Central memory CD8-positive, alpha-beta T cell (primary cell): ENCODE results near the gene COQ7.
A peak's percentile ranks its signal among the peaks of the same experiment; 100 is the strongest.

ENCODE experiments used
- ATAC-seq: fragments of 150-1000 bp; cut with Tn5 transposase; replicated peaks from 2 replicates; pipeline ENCODE4 v1.10.0; 2022; ENCODE audit warnings: mild to moderate bottlenecking, moderate FRiP score, moderate number of reproducible peaks; ENCODE audit not compliant: poor library complexity, severe bottlenecking; ENCODE audit errors: extremely low read depth
- DNase-seq, 2 donors: peaks; one replicate each; pipeline ENCODE4 v3.0.0; 2021; ENCODE audit warnings: low spot score in 2 of 2
- H3K27ac Mint-ChIP-seq: one replicate; pipeline ENCODE4 v1.8.0; 2022; ENCODE audit warnings: low read depth, mild to moderate bottlenecking, moderate library complexity, mixed read lengths
- H3K27me3 Mint-ChIP-seq: one replicate; pipeline ENCODE4 v1.8.0; 2022; ENCODE audit warnings: mixed read lengths
- H3K36me3 Mint-ChIP-seq: one replicate; pipeline ENCODE4 v1.8.0; 2022; ENCODE audit warnings: mild to moderate bottlenecking, moderate library complexity, mixed read lengths; ENCODE audit not compliant: insufficient read depth
- H3K4me1 Mint-ChIP-seq: one replicate; pipeline ENCODE4 v1.8.0; 2022; ENCODE audit warnings: mixed read lengths
- H3K4me3 Mint-ChIP-seq: one replicate; pipeline ENCODE4 v1.8.0; 2022; ENCODE audit warnings: mild to moderate bottlenecking, moderate library complexity, mixed read lengths
- H3K9me3 Mint-ChIP-seq: one replicate; pipeline ENCODE4 v1.8.0; 2022; ENCODE audit warnings: mixed read lengths

COQ7 gene

DNA sequence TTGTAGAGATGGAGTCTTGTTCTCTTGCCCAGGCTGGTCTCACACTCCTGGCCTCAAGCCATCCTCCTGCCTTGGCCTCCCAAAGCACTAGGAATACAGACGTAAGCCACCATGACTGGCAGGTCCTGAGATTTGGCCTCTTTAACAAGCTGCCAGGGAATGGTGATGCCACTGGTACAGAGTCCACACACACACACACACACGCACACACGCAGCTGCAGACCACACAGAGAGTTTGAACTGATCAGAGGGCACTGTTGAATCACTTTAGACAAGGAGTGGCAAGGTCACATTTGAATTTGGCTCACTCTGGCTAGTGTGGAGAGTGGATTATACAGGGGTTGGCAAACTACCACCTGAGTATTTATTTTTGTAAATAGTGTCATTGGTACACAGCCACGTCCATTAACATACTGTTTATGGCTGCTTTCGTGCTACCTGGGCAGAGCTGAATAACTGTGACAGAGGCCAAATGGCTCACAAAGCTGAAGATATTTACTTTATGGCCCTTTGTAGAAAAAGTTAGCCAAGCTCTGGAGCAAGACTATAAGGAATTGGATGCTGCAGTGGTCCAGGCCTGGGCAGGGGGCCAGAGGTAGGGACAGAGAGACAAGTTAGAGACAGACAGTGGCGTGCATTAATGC, 56.2 kb downstream of the COQ7 start:
- no peak for ATAC-seq
- Mint-ChIP-seq H3K4me3 (no peak overlapping the region), H3K4me1 (peaks cover 16% of the 10 kb centered on the region), H3K27me3 (peaks cover 7% of the 10 kb centered on the region), H3K36me3 (no peaks in the 10 kb centered on the region), H3K27ac (no peak overlapping the region), H3K9me3 (no peaks in the 10 kb centered on the region)
- no peak for DNase-seq

DNA sequence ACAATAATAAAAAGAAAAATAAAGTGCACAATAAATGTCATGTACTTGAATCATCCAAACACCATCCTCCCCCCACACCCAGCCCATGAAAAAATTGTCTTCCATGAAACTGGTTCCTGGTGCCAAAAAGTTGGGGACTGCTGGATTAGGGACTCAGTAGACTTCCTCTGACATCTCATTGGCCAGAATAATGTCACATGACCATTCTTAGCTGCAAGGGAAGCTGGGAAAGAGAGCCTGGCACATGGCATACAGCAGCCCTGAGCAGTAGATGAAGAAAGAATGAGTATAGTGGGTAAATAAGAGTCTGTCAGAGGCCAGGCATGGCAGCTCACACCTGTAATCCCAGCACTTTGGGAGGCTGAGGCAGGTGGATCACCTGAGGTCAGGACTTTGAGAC, 58.9 kb downstream of the COQ7 start:
- Mint-ChIP-seq H3K9me3 (no peaks in the 10 kb centered on the region), H3K4me3 (no peak overlapping the region), H3K27ac (no peak overlapping the region), H3K36me3 (no peaks in the 10 kb centered on the region), H3K27me3 (no peaks in the 10 kb centered on the region), H3K4me1 (peaks cover 18% of the 10 kb centered on the region)
- no peak for ATAC-seq
- DNase-seq = no peak

DNA sequence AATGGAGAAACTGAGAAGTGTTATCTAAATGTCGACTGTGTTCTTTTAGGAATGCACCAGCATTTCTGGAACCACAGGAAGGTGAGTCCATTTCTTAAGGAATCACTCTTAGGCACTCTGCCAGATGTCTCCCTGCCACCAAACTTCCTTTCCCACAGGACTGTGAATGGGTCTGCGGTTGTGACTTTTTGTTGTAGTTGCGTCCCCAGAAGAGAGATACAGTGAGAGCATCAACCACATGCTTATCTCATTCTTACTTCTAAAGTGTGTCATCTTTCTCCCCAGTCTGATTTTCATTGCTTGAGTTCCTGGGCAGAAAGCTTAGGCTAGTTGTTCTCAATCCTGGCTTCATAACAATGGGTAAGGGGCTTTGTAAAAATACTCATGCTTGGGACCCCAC, 59.8 kb downstream of the COQ7 start:
- Mint-ChIP-seq H3K9me3 (no peaks in the 10 kb centered on the region), H3K27me3 (no peaks in the 10 kb centered on the region), H3K27ac (peak overlapping the region; percentile 26), H3K4me1 (peaks cover 19% of the 10 kb centered on the region), H3K4me3 (no peak overlapping the region), H3K36me3 (no peaks in the 10 kb centered on the region)
- ATAC-seq (peak; percentile 67), DNase-seq (no peak)

DNA sequence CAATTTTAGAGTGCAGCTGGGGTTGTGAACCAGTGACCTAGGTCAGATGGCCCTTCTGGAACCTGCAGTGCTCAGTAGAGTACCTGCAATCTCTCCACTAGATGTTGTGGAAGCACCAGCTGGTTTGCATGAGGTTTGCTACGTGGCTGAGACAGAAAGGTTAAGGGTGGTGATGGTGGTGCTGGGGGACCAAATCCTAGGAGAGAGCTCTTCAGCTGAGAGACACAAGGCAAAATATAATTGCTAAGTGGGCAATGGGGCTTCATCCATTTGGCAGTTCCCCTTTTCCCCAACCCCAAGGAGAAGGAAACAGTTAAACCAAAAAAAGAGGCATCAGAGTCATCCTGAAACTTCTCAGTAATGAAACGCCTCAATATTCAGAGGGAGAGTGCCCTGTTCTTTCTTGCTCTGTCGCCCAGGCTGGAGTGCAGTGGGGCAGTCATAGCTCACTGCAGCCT, 60.3 kb downstream of the COQ7 start:
- Mint-ChIP-seq H3K27me3 (no peaks in the 10 kb centered on the region), H3K9me3 (no peaks in the 10 kb centered on the region), H3K27ac (peak overlapping the region; percentile 26), H3K36me3 (no peaks in the 10 kb centered on the region), H3K4me3 (no peak overlapping the region), H3K4me1 (peaks cover 19% of the 10 kb centered on the region)
- ATAC-seq = no peak
- no peak for DNase-seq

DNA sequence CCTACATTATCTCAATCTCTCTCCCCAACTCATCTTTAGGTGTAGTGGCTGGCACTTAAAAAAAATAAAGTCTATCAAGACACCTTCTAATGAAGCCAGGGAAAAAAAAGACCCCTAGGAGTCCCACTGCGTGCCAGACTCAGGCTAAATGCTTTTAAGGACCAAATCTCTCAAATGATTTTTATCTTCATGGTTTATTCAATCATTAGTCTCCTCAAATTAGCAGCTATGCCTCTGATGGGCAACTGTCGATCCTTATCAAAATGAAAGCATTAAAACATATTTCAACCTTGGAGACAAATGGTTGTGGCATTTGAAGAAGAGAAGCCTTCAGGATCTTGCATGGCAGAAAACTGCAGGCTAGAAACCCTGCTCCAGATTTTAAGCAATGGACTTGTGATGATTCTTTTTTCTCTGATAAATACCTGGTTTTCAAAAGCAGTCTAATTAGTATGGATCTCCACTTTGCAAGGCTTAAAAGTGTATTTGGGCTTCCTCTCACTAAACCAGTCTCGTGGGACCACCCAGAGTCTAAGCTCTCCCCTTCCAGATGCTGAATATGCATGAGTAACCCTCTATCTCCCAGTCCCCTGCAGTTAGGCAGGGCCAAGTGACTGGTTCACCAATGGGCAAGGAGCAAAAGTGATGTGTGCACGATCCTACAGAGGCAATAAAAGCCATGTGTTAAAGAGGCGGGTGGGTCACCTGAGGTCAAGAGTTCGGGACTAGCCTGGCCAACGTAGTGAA, 61.2 kb downstream of the COQ7 start:
- no peak overlapping the region for H3K27ac Mint-ChIP-seq
- H3K36me3 Mint-ChIP-seq = no peaks in the 10 kb centered on the region
- no peaks in the 10 kb centered on the region for H3K27me3 Mint-ChIP-seq
- H3K4me1 Mint-ChIP-seq = peaks cover 19% of the 10 kb centered on the region
- H3K9me3 Mint-ChIP-seq = no peaks in the 10 kb centered on the region
- ATAC-seq (no peak), DNase-seq (no peak)
- H3K4me3 Mint-ChIP-seq = no peak overlapping the region
